HEK293 (cell line): Measurements from ENCODE around the gene ZMYM3.

Source experiments
- EGR2 ChIP-seq: fragments of 450-650 bp; formaldehyde crosslinking; IDR thresholded peaks from 2 replicates; pipeline ENCODE4 v1.5.1; 2016; ENCODE audit warnings: low read depth, missing biosample characterization, missing genetic modification characterization
- GLI2 ChIP-seq: fragments of 450-650 bp; formaldehyde crosslinking; IDR thresholded peaks from 2 replicates; pipeline ENCODE4; 2017; ENCODE audit warnings: missing biosample characterization, missing genetic modification characterization, low read depth, borderline replicate concordance
- OVOL3 ChIP-seq: fragments of 450-650 bp; formaldehyde crosslinking; IDR thresholded peaks from 2 replicates; pipeline ENCODE4 v1.5.1; 2016; ENCODE audit warnings: missing biosample characterization, missing genetic modification characterization
- PBX3 ChIP-seq: sonication (generic); formaldehyde crosslinking; IDR thresholded peaks from 2 replicates; pipeline ENCODE4 v1.8.1; 2022; ENCODE audit warnings: mild to moderate bottlenecking, moderate library complexity, missing genetic modification reagents
- PRDM1 ChIP-seq: fragments of 450-650 bp; formaldehyde crosslinking; IDR thresholded peaks from 2 replicates; pipeline ENCODE4; 2016; ENCODE audit warnings: missing biosample characterization, missing genetic modification characterization
- ZBTB11 ChIP-seq: fragments of 450-650 bp; formaldehyde crosslinking; conservative IDR thresholded peaks from 2 replicates; pipeline ENCODE4 v1.5.1; 2016; ENCODE audit warnings: low read depth, missing biosample characterization, missing genetic modification characterization
- ZBTB17 ChIP-seq: fragments of 450-650 bp; formaldehyde crosslinking; IDR thresholded peaks from 2 replicates; pipeline ENCODE4 v1.5.1; 2016; ENCODE audit warnings: missing biosample characterization, missing genetic modification characterization
- ZBTB20 ChIP-seq: fragments of 450-650 bp; formaldehyde crosslinking; IDR thresholded peaks from 2 replicates; pipeline ENCODE4 v1.5.1; 2016; ENCODE audit warnings: missing biosample characterization, missing genetic modification characterization
- ZNF10 ChIP-seq: fragments of 450-650 bp; formaldehyde crosslinking; IDR thresholded peaks from 2 replicates; pipeline ENCODE4 v1.5.1; 2017; ENCODE audit warnings: missing biosample characterization, missing genetic modification characterization
- ZNF112 ChIP-seq: fragments of 450-650 bp; formaldehyde crosslinking; IDR thresholded peaks from 2 replicates; pipeline ENCODE4 v1.5.0; 2017; ENCODE audit warnings: missing biosample characterization, missing genetic modification characterization
- ZNF202 ChIP-seq: fragments of 450-650 bp; formaldehyde crosslinking; IDR thresholded peaks from 2 replicates; pipeline ENCODE4 v1.5.1; 2016; ENCODE audit warnings: missing biosample characterization, missing genetic modification characterization, borderline replicate concordance
- ZNF274 ChIP-seq, 2 experiments: fragments of 200-500 bp in 1 of 2; fragments of 450-650 bp in 1 of 2; sonication (Bioruptor generic) in 1 of 2; formaldehyde crosslinking in 1 of 2; IDR thresholded peaks; 2 replicates each; pipeline versions ENCODE4 v1.5.1 to v1.6.1; 2014 to 2016; ENCODE audit warnings: borderline replicate concordance in 1 of 2, inconsistent platforms in 1 of 2, low read length in 1 of 2, missing biosample characterization in 1 of 2, missing genetic modification characterization in 1 of 2
- ZNF292 ChIP-seq: fragments of 450-650 bp; formaldehyde crosslinking; IDR thresholded peaks from 2 replicates; pipeline ENCODE4 v1.5.1; 2016; ENCODE audit warnings: low read depth, missing biosample characterization, missing genetic modification characterization, borderline replicate concordance
- ZNF302 ChIP-seq: fragments of 450-650 bp; formaldehyde crosslinking; IDR thresholded peaks from 2 replicates; pipeline ENCODE4 v1.5.1; 2016; ENCODE audit warnings: missing biosample characterization, missing genetic modification characterization, low read depth
- ZNF341 ChIP-seq: fragments of 450-650 bp; formaldehyde crosslinking; IDR thresholded peaks from 2 replicates; pipeline ENCODE4; 2016; ENCODE audit warnings: low read depth, missing biosample characterization, missing genetic modification characterization
- ZNF37A ChIP-seq: fragments of 450-650 bp; IDR thresholded peaks from 2 replicates; pipeline ENCODE4 v1.5.1; 2018; ENCODE audit warnings: missing biosample characterization, missing genetic modification characterization
- ZNF529 ChIP-seq: fragments of 450-650 bp; formaldehyde crosslinking; IDR thresholded peaks from 2 replicates; pipeline ENCODE4 v1.5.1; 2017; ENCODE audit warnings: missing genetic modification characterization, missing biosample characterization; ENCODE audit not compliant: insufficient replicate concordance
- ZNF596 ChIP-seq: fragments of 450-650 bp; IDR thresholded peaks from 2 replicates; pipeline ENCODE4 v1.5.0; 2018; ENCODE audit warnings: missing biosample characterization, mild to moderate bottlenecking, missing genetic modification characterization, moderate library complexity
- ZNF792 ChIP-seq: fragments of 450-650 bp; formaldehyde crosslinking; IDR thresholded peaks from 2 replicates; pipeline ENCODE4 v1.5.1; 2016; ENCODE audit warnings: missing biosample characterization, missing genetic modification characterization
- ZNF837 ChIP-seq: fragments of 450-650 bp; formaldehyde crosslinking; IDR thresholded peaks from 2 replicates; pipeline ENCODE4 v1.5.1; 2016; ENCODE audit warnings: missing biosample characterization, missing genetic modification characterization
- ZSCAN23 ChIP-seq: fragments of 450-650 bp; formaldehyde crosslinking; IDR thresholded peaks from 2 replicates; pipeline ENCODE4 v1.5.1; 2016; ENCODE audit warnings: missing biosample characterization, missing genetic modification characterization
- TF ChIP-seq, protein P1 (sequence below): fragments of 450-650 bp; formaldehyde crosslinking; conservative IDR thresholded peaks from 2 replicates; pipeline ENCODE4 v1.5.1; 2016; ENCODE audit warnings: low read depth, missing biosample characterization, missing genetic modification characterization
- TF ChIP-seq, protein P2 (sequence below): fragments of 450-650 bp; formaldehyde crosslinking; IDR thresholded peaks from 2 replicates; pipeline ENCODE4 v1.5.1; 2016; ENCODE audit warnings: missing biosample characterization, missing genetic modification characterization
- TF ChIP-seq, protein P3 (sequence below): fragments of 450-650 bp; IDR thresholded peaks from 2 replicates; pipeline ENCODE4 v1.5.1; 2018; ENCODE audit warnings: missing biosample characterization, mild to moderate bottlenecking, missing genetic modification characterization

Gene ZMYM3

DNA sequence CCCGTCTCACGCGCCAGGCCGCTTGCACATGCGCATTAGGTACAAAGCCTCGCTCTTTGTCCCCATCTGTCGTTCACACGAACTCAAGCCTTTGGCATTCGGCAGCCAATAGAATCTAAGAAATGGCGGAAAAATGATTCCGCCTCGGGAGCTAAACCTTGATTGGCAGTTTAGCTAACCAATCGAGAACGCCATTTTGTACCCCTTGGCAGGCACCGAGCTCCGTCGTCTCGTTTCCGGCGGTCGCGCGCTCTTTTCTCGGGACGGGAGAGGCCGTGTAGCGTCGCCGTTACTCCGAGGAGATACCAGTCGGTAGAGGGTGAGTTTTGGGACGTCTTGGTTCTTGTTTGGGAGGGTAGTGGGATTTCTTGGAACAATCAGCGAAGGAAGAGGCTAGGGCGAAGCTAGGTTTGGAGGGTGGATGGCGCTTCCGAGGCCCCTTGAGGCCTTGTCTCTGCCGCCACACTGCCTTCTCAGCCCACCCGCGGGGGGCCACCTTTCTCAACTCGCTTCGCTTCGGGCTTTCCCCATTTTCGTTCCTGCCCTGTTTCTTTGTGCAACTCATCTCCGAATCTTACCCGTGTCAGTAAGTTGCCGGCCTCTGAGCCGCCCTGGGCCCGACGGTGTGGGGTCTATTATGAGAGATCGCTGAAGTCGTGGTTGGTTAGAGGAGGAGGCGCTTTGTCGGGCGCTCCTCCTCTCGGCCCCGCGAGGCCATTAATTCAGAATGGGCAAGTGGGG, 29.6 kb upstream of the ZMYM3 start, which contains the start of gene NONO (continued):
- TF ChIP-seq ZNF274 (IDR thresholded peaks at IDR 0.05; ENCODE audit: low read length) (no peak), ZNF274 (tag by site-specific recombination; IDR thresholded peaks at IDR 0.05; ENCODE audit: borderline replicate concordance) (no peak), ZNF10 (tag by site-specific recombination) (no peak), OVOL3 (tag by site-specific recombination) (0 out of 2 replicates have a peak, but pooled peaks have one; percentile 50), ZNF302 (no peak), ZBTB11 (peak; percentile 38; the same call in 1 of the 2 replicates), ZNF112 (tag by site-specific recombination) (no peak), ZNF596 (tag by site-specific recombination) (no peak), ZNF529 (tag by site-specific recombination) (no peak), PBX3 (CRISPR knock-in tag) (peak; percentile 83; the same call in 1 of the 2 replicates), ZNF37A (tag by site-specific recombination) (no peak), ZBTB20 (no peak), GLI2 (tag by site-specific recombination) (no peak), ZNF292 (tag by site-specific recombination) (no peak), ZSCAN23 (tag by site-specific recombination) (peak; percentile 35; the same call in 1 of the 2 replicates), ZBTB17 (tag by site-specific recombination) (0 out of 2 replicates have a peak, but pooled peaks have one; percentile 19), EGR2 (no peak), ZNF341 (tag by site-specific recombination) (no peak), PRDM1 (tag by site-specific recombination) (peak; percentile 83), ZNF792 (tag by site-specific recombination) (0 out of 2 replicates have a peak, but pooled peaks have one; percentile 48), ZNF202 (tag by site-specific recombination) (no peak), ZNF837 (tag by site-specific recombination) (no peak)
- TF ChIP-seq, protein P1, sequence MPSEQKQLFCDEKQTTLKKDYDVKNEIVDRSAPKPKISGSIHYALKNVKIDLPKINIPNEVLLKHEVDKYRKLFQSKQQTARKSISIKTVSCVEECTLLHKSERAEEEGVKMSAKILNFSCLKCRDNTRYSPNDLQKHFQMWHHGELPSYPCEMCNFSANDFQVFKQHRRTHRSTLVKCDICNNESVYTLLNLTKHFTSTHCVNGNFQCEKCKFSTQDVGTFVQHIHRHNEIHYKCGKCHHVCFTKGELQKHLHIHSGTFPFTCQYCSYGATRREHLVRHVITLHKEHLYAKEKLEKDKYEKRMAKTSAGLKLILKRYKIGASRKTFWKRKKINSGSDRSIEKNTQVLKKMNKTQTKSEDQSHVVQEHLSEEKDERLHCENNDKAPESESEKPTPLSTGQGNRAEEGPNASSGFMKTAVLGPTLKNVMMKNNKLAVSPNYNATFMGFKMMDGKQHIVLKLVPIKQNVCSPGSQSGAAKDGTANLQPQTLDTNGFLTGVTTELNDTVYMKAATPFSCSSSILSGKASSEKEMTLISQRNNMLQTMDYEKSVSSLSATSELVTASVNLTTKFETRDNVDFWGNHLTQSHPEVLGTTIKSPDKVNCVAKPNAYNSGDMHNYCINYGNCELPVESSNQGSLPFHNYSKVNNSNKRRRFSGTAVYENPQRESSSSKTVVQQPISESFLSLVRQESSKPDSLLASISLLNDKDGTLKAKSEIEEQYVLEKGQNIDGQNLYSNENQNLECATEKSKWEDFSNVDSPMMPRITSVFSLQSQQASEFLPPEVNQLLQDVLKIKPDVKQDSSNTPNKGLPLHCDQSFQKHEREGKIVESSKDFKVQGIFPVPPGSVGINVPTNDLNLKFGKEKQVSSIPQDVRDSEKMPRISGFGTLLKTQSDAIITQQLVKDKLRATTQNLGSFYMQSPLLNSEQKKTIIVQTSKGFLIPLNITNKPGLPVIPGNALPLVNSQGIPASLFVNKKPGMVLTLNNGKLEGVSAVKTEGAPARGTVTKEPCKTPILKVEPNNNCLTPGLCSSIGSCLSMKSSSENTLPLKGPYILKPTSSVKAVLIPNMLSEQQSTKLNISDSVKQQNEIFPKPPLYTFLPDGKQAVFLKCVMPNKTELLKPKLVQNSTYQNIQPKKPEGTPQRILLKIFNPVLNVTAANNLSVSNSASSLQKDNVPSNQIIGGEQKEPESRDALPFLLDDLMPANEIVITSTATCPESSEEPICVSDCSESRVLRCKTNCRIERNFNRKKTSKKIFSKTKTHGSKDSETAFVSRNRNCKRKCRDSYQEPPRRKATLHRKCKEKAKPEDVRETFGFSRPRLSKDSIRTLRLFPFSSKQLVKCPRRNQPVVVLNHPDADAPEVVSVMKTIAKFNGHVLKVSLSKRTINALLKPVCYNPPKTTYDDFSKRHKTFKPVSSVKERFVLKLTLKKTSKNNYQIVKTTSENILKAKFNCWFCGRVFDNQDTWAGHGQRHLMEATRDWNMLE (tag by site-specific recombination) = no peak
- TF ChIP-seq, protein P2, sequence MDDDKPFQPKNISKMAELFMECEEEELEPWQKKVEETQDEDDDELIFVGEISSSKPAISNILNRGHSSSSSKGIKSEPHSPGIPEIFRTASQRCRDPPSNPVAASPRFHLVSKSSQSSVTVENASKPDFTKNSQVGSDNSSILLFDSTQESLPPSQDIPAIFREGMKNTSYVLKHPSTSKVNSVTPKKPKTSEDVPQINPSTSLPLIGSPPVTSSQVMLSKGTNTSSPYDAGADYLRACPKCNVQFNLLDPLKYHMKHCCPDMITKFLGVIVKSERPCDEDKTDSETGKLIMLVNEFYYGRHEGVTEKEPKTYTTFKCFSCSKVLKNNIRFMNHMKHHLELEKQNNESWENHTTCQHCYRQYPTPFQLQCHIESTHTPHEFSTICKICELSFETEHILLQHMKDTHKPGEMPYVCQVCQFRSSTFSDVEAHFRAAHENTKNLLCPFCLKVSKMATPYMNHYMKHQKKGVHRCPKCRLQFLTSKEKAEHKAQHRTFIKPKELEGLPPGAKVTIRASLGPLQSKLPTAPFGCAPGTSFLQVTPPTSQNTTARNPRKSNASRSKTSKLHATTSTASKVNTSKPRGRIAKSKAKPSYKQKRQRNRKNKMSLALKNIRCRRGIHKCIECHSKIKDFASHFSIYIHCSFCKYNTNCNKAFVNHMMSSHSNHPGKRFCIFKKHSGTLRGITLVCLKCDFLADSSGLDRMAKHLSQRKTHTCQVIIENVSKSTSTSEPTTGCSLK (tag by site-specific recombination) = no peak
- TF ChIP-seq, protein P3, sequence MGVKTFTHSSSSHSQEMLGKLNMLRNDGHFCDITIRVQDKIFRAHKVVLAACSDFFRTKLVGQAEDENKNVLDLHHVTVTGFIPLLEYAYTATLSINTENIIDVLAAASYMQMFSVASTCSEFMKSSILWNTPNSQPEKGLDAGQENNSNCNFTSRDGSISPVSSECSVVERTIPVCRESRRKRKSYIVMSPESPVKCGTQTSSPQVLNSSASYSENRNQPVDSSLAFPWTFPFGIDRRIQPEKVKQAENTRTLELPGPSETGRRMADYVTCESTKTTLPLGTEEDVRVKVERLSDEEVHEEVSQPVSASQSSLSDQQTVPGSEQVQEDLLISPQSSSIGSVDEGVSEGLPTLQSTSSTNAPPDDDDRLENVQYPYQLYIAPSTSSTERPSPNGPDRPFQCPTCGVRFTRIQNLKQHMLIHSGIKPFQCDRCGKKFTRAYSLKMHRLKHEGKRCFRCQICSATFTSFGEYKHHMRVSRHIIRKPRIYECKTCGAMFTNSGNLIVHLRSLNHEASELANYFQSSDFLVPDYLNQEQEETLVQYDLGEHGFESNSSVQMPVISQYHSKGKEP (tag by site-specific recombination) = no peak
